NT2/D1 (cell line): ENCODE data around the gene VTI1A.

Experiments
- SUZ12 ChIP-seq: IDR thresholded peaks from 2 replicates; pipeline ENCODE4 v1.6.1; 2011; ENCODE audit not compliant: insufficient read length, insufficient read depth; ENCODE audit errors: extremely low read depth
- YY1 ChIP-seq: IDR thresholded peaks from 2 replicates; pipeline ENCODE4 v1.6.1; 2011; ENCODE audit not compliant: insufficient read length, insufficient read depth
- ZNF274 ChIP-seq: IDR thresholded peaks from 2 replicates; pipeline ENCODE4 v1.6.1; 2011; ENCODE audit warnings: mild to moderate bottlenecking, low read depth, low read length

- TF ChIP-seq ZNF274: no peak
- TF ChIP-seq YY1: no peak
- TF ChIP-seq SUZ12: no peak
Measured at GRCh38 chr10:112637901-112638300, 190.9 kb downstream of the VTI1A start.
